GM18907 (cell line): ENCODE results near the gene ASGR1.

Experiments used
- ATAC-seq: cut with Tn5 transposase; IDR thresholded peaks from one replicate; pipeline ENCODE4 v1.9.1; 2021; ENCODE audit warnings: mild to moderate bottlenecking, moderate library complexity; ENCODE audit not compliant: unreplicated experiment

The ASGR1 gene

GRCh38 chr17:7216242-7217112, 37.3 kb upstream of the ASGR1 start:
- ATAC-seq = no peak

- ATAC-seq = no peak
Observed at GRCh38 chr17:7215652-7216180, 36.5 kb upstream of the ASGR1 start.

GRCh38 chr17:7215136-7215638, 36.0 kb upstream of the ASGR1 start:
- no peak for ATAC-seq

- peak; percentile 78 for ATAC-seq
Observed at GRCh38 chr17:7214300-7215135, 35.3 kb upstream of the ASGR1 start.

- peak; percentile 13 for ATAC-seq
Observed at GRCh38 chr17:7213895-7214299, 34.7 kb upstream of the ASGR1 start.

- ATAC-seq = no peak
Observed at GRCh38 chr17:7211491-7212273, 32.5 kb upstream of the ASGR1 start.

GRCh38 chr17:7208754-7209460, 29.7 kb upstream of the ASGR1 start:
- no peak for ATAC-seq

- ATAC-seq = no peak
Observed at GRCh38 chr17:7208027-7208571, 28.9 kb upstream of the ASGR1 start.

GRCh38 chr17:7207120-7208001, 28.2 kb upstream of the ASGR1 start:
- no peak for ATAC-seq

- ATAC-seq = no peak
Observed at GRCh38 chr17:7205561-7205960, 26.4 kb upstream of the ASGR1 start.

- ATAC-seq = peak; percentile 84
Observed at GRCh38 chr17:7204828-7205461, 25.8 kb upstream of the ASGR1 start.

- ATAC-seq = no peak
Observed at GRCh38 chr17:7204336-7204735, 25.2 kb upstream of the ASGR1 start.

- ATAC-seq = no peak
Observed at GRCh38 chr17:7203391-7203790, 24.2 kb upstream of the ASGR1 start.

- no peak for ATAC-seq
Observed at GRCh38 chr17:7196651-7197401, 17.7 kb upstream of the ASGR1 start.

GRCh38 chr17:7195971-7196370, 16.8 kb upstream of the ASGR1 start:
- ATAC-seq = no peak

- ATAC-seq = no peak
Observed at GRCh38 chr17:7192271-7192937, 13.2 kb upstream of the ASGR1 start.
